Measurements from ENCODE around the gene E2F2. TPM values are rescaled to one million over a fixed set of nuclear protein-coding genes. Genes with fewer than 3 reads are reported as not detected.
A peak's percentile ranks its signal among the peaks of the same experiment; 100 is the strongest.

Gene E2F2
- total and polyA plus RNA-seq, 2 of the 4 experiments (the other 2 are of a cell fraction), result 0.36 to 0.51 TPM

DNA sequence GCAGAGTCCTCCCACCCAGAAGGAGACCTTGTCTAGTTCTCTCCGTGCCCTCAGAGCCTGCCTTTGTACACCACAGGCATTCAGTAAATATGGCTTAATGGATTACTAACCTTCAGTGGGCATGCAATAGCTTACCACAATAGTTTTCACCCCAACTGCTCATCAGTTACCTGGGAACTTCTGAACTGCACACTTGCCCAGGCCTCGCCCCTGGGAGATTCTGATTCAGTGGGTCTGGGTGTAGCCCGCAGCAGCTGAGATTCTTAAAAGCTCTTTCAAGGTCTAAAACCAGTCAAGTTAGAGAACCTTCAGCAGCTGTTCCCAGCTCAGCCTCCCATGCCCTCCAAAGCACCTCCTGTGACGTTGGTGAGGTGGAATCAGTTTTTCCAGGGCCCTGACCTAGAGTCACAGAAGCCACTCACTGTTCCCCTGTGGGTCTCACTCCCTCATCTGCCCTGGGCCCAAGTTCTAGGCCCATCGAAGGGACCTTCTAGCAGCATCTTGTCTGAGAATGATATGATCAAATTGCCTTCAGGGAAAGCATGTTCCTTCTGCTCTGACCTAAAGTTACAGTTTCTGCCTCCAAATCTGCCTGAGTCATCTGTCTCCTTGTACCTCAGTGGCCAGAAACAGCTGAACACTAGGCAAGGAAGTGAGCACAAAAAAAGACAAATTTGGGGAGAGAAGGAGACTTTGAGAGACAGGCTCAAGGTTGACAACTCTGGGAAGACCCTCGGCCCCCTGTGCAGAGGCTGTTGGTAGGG lies 57.8 kb downstream of the E2F2 start:
- no peak overlapping the region for H2AFZ ChIP-seq (replicated peaks; ENCODE audit: low read length, poor library complexity)
- H3K56ac ChIP-seq (ENCODE audit: extremely low read depth, insufficient read depth, low read length), result no peak overlapping the region
- no peak overlapping the region; the same call in 1 of the 2 replicates for H2AK5ac ChIP-seq (ENCODE audit: low read depth, low read length)
- no peak overlapping the region for H3K4me3 ChIP-seq (ENCODE audit: insufficient read depth, low read depth, low read length)
- H2BK120ac ChIP-seq (ENCODE audit: low read depth, low read length), result no peak overlapping the region
- no peak overlapping the region for H3K27ac ChIP-seq (ENCODE audit: insufficient read depth, low read length)
- no peak overlapping the region for H3K4me2 ChIP-seq (ENCODE audit: low read depth, low read length)
- CTCF ChIA-PET, result no interaction called here
- no peak overlapping the region for H3K18ac ChIP-seq (ENCODE audit: low read depth, low read length)
- no peak overlapping the region for H3K9ac ChIP-seq (ENCODE audit: low read depth, low read length)
- H3K14ac ChIP-seq (replicated peaks; ENCODE audit: low read depth, low read length), result no peak overlapping the region
- ATAC-seq (ENCODE audit: low read depth) (no peak; the same call in 1 of the 2 replicates), DNase-seq (peak; percentile 51)
- 0 out of 2 replicates have a peak, but pooled peaks cover 1% of the 10 kb centered on the region for H3K36me3 ChIP-seq (ENCODE audit: control insufficient read depth, insufficient read depth, low read length)
- dilution Hi-C loops (cut with HindIII; ENCODE audit: low sequenced_read_pairs, unreplicated experiment), result no loop called here
- POLR2A ChIA-PET (ENCODE audit: unreplicated experiment), result interaction anchor here (0.6 kb wide), 1 partner anchor 46 kb away, joined by 5 read pairs; no protein-coding TSS in a partner anchor
- 0 out of 2 replicates have a peak overlapping the region, but pooled peaks have one; percentile 1 for H3K23ac ChIP-seq (ENCODE audit: low read depth, low read length)
- H3K9me1 ChIP-seq (ENCODE audit: insufficient read depth, low read length), result peaks cover 15% of the 10 kb centered on the region
- no TSS peak for BruUV-seq (replicated peaks)
- H3K9me3 ChIP-seq (ENCODE audit: control insufficient read depth, insufficient read depth, low read length), result no peaks in the 10 kb centered on the region
- WGBS, 2 experiments (ENCODE audit: extremely low coverage in 2 of 2, insufficient read length in 1 of 2), result 100% methylated on average over 1 of the region's 6 CpGs; no CpG with 5 or more reads in 1 of the 2 experiments
- no peak overlapping the region for H2BK20ac ChIP-seq (ENCODE audit: low read depth, low read length)
- no peak overlapping the region for H4K5ac ChIP-seq (ENCODE audit: low read depth, low read length)
- H4K8ac ChIP-seq (ENCODE audit: low read depth in 2 of 2, low read length in 2 of 2), result no peak overlapping the region
- no peak overlapping the region for H2AK9ac ChIP-seq (replicated peaks; ENCODE audit: low read depth, low read length, poor library complexity)
- intact Hi-C loops (cut with micrococcal nuclease), result no loop called here
- H4K91ac ChIP-seq (ENCODE audit: insufficient read depth, low read depth, low read length), result no peak overlapping the region
- peak overlapping the region; percentile 25 for H3K4ac ChIP-seq (ENCODE audit: low read depth, low read length)
- peaks cover 34% of the 10 kb centered on the region for H4K20me1 ChIP-seq (ENCODE audit: insufficient read depth, low read length)
- no peak overlapping the region for H2BK5ac ChIP-seq (ENCODE audit: low read depth, low read length, poor library complexity, severe bottlenecking)
- peaks cover 5 to 70% of the 10 kb centered on the region in 2 experiments; a peak in 3 of 4 replicates for H3K79me1 ChIP-seq (ENCODE audit: low read depth in 1 of 2, low read length in 2 of 2)
- H2BK15ac ChIP-seq (ENCODE audit: low read depth, low read length), result no peak overlapping the region
- H3K27me3 ChIP-seq (ENCODE audit: control insufficient read depth, insufficient read depth, low read length), result no peaks in the 10 kb centered on the region
- in situ Hi-C loops (cut with MboI; ENCODE audit: low sequenced_read_pairs), result no loop called here
- peaks cover 18% of the 10 kb centered on the region for H3K4me1 ChIP-seq (ENCODE audit: control insufficient read depth, insufficient read depth, low read length)
- TF ChIP-seq MAFK (IDR thresholded peaks at IDR 0.05; ENCODE audit: low read depth, low read length) (no peak), MAZ (IDR thresholded peaks at IDR 0.05; ENCODE audit: borderline replicate concordance, low read depth, low read length) (no peak), FOS (IDR thresholded peaks at IDR 0.05; ENCODE audit: low read depth, low read length) (no peak), SMC3 (IDR thresholded peaks at IDR 0.05; ENCODE audit: low read depth, low read length) (no peak), CTCF (conservative IDR thresholded peaks at IDR 0.05; ENCODE audit: low read depth, low read length) (no peak), CEBPB (IDR thresholded peaks at IDR 0.05; ENCODE audit: low read depth, low read length) (no peak), NFE2L2 (IDR thresholded peaks at IDR 0.05; ENCODE audit: low read depth, low read length) (no peak), RAD21 (IDR thresholded peaks at IDR 0.05; ENCODE audit: low read length) (no peak), ELK1 (IDR thresholded peaks at IDR 0.05; ENCODE audit: borderline replicate concordance, low read depth, low read length) (no peak), RCOR1 (IDR thresholded peaks at IDR 0.05; ENCODE audit: insufficient replicate concordance, low read length) (no peak), MXI1 (IDR thresholded peaks at IDR 0.05; ENCODE audit: borderline replicate concordance, low read depth, low read length) (no peak), CHD1 (IDR thresholded peaks at IDR 0.05; ENCODE audit: low read depth, low read length) (no peak), RFX5 (IDR thresholded peaks at IDR 0.05; ENCODE audit: low read depth, low read length) (no peak), BHLHE40 (IDR thresholded peaks at IDR 0.05; ENCODE audit: low read depth, low read length) (no peak)

Measured in IMR-90 (cell line).